ENCODE measurements around the gene ZBTB11.
"Not testable (repeated sequence)": the region's sequence is repeated elsewhere in the genome, so short reads cannot be mapped to it uniquely, and the experiment has no call there.

Gene ZBTB11

DNA sequence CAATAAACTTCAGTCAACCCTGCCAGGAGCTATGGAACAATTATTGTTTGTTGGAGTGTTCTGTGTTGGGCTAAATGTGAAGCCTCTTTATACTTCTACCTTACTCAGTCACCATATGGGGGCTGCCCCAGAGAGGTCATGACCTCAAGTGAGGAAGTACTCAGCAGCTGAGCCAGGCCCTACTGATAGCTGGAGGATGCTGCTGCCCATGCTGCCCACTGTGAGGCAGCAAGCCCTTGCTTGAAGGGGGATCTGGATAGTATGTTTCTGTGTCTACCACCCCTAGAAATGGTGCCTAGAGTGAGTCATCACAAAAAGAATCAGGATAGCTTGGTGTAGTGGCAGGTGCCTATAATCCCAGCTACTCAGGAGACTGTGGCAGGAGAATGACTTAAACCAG, 14.0 kb upstream of the ZBTB11 start:
- DNase-seq (ENCODE audit: low read depth, low spot score): no peak

DNA sequence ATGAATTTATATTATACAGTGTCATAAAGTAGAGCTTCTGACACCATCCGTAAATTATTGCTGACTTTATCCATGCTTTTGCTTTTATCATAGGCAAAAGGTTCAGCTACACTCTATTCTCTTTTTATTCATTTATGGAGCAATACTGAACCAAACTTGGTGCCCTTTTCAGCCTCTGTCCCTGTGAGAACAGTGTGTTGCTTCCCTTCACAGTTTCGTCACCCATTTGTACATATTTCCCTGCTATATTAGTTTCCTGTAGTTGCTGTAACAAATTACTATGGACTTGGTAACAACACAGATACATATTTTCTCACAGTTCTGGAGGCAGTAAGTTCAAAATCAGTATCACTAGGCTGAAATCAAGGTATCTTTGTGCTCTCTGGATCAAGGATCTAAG, 12.4 kb upstream of the ZBTB11 start:
- DNase-seq (ENCODE audit: low read depth, low spot score): no peak

GRCh38 chr3:101687142-101687931, 10.4 kb upstream of the ZBTB11 start:
- DNase-seq (ENCODE audit: low read depth, low spot score): no peak

DNA sequence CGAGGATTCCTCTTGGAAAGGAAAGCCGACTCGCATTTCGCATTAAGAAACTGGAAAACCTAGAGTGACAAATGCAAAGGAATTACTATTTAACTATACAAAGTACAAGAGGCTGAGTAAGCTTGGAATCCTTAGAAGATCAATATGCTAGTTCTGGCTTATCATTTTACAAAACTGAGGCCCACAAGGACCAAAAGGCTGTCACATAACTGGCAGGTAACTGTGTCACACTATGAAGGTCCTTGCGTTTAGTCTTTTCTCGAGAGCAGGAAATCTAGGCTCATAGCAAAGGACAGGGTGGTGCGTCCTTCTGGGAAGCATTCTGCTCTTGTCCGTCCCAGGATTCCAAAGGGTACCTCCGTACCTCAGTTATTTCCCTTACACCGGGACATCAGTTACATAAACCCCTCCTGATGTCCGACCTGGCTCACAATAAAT, 9.0 kb upstream of the ZBTB11 start:
- DNase-seq (ENCODE audit: low read depth, low spot score): no peak

- DNase-seq (ENCODE audit: low read depth, low spot score): no peak
Observed at GRCh38 chr3:101685050-101685400, 8.1 kb upstream of the ZBTB11 start.

GRCh38 chr3:101680466-101680865, 3.5 kb upstream of the ZBTB11 start:
- DNase-seq (ENCODE audit: low read depth, low spot score): no peak

GRCh38 chr3:101678837-101679236, 1.9 kb upstream of the ZBTB11 start:
- DNase-seq (ENCODE audit: low read depth, low spot score): not testable (repeated sequence)

GRCh38 chr3:101677436-101678286, 729 bp upstream of the ZBTB11 start:
- no peak for DNase-seq (ENCODE audit: low read depth, low spot score)

GRCh38 chr3:101676216-101676764, 642 bp downstream of the ZBTB11 start:
- DNase-seq (ENCODE audit: low read depth, low spot score): peak; percentile 92

GRCh38 chr3:101675709-101676215, 1.2 kb downstream of the ZBTB11 start:
- no peak for DNase-seq (ENCODE audit: low read depth, low spot score)

DNA sequence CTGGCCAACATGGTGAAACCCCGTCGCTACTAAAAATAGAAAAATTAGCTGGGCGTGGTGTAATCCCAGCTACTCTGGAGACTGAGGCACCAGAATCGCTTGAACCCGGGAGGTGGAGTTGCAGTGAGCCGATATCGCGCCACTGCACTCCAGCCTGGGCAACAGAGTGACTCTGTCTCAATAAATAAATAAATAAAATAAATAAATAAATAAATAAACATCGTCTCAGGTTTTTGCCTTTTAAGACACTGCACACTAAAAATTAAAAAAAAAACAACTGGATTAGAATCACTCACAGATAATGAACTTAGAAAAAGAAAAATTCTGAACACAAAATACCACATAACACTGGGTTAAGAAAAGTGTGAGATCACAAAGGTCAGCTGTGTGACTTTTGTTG, 2.4 kb downstream of the ZBTB11 start:
- no peak for DNase-seq (ENCODE audit: low read depth, low spot score)

- DNase-seq (ENCODE audit: low read depth, low spot score): no peak
Observed at GRCh38 chr3:101673953-101674352, 3.0 kb downstream of the ZBTB11 start.

DNA sequence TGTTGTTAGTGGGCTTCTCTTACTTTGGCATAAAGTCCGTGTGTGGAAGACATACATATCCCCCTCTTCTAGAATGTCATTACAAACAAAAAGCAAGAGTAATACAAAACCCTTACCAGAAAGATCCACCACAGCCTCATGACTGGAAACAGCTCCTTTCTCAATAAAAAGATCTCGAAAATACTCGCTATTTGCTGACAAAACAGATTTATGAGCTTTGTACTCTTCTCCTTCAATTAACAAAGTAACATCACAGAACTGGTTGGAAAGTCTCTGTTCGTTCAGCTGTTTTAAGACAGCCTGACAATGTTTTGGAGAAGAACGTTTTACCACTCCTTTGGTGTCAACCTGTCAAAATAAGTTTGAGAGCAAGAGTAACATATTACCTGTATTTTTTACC, 5.9 kb downstream of the ZBTB11 start:
- no peak for DNase-seq (ENCODE audit: low read depth, low spot score)

DNA sequence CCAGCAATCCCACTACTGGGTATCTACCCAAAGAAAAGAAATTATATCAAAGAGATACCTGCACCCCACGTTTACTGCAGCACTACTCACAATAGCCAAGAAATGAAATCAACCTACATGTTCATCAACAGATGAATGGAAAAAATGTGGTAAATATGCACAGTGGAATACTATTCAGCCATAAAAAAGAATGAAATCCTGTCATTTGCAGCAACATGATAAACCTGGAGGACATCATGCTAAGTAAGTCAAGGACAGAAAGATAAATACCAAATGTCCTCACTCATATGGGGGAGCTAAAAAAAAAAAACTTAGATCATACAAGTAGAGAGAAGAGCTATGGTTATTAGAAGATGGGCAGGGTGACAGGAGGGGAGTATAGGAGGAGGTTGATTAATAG, 9.1 kb downstream of the ZBTB11 start:
- DNase-seq (ENCODE audit: low read depth, low spot score): no peak

GRCh38 chr3:101667331-101667730, 9.6 kb downstream of the ZBTB11 start:
- no peak for DNase-seq (ENCODE audit: low read depth, low spot score)

DNA sequence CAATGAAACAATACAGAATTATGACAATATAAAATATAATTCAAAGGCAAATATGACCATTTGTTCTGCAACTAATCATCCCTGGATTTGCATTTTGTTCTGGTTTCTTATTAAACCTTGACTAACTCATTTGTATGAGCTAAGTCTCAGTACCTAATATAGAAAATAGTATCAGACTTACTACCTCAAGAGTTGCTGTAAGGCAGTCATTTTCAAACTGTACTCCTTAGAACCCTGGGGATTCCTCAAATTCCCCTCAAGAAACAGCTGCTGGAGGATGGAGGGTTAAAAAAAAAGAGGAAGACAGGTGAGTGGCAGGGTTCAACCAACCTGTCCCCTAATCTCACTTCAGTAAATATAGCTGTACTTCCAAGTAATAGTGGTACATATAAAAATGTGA, 11.1 kb downstream of the ZBTB11 start:
- DNase-seq (ENCODE audit: low read depth, low spot score): no peak

GRCh38 chr3:101665357-101665756, 11.6 kb downstream of the ZBTB11 start:
- DNase-seq (ENCODE audit: low read depth, low spot score): no peak

DNA sequence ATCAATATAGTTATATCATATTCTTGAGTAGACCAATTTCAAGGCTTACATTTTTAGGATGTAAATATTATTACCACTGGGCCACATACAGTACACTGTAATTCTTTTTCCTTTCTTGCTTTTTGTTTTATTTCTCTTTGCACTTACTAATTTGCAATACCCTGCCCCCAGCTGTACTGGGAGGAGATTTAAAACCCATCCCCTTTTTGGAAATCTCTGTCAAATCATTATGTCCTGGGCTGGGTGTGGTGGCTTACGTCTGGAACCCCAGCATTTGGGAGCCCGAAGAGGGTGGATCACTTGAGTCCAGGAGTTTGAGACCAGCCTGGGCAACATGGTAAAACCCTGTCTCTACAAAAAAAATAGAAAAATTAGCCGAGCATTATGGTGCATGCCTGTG, 16.2 kb downstream of the ZBTB11 start:
- no peak for DNase-seq (ENCODE audit: low read depth, low spot score)

- no peak for DNase-seq (ENCODE audit: low read depth, low spot score)
Observed at GRCh38 chr3:101656651-101657050, 20.3 kb downstream of the ZBTB11 start.

GRCh38 chr3:101646726-101647125, 30.2 kb downstream of the ZBTB11 start:
- no peak for DNase-seq (ENCODE audit: low read depth, low spot score)

GRCh38 chr3:101643861-101644613, 32.9 kb downstream of the ZBTB11 start:
- DNase-seq (ENCODE audit: low read depth, low spot score): no peak

Data from brain pericyte (primary cell).